Measurements from ENCODE around the gene IFNL2.
"Not testable (repeated sequence)": the region's sequence is repeated elsewhere in the genome, so short reads cannot be mapped to it uniquely, and the experiment has no call there.

IFNL2 gene

DNA sequence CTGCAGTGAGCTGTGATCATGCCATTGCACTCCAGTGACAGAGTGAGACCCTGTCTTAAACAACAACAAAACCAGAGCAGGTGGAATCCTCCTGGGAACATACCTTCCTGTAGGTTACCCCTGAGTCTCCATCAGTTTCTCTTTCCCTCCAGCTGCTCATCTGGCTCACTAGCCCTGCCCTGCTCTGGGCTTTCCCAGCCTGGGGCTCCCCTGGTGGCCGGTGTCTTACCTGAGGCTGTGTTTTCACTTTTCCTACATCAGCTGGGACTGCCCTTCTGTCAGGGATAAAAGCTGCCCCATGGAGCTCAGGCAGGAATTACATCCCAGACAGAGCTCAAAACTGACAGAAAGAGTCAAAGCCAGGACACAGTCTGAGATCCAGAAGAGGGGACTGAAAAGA is at the start of gene IFNL2:
Gene IFNL2 (plus strand): TSS at position 312 of the 400 bp plus-strand sequence. CDS start 173 bp downstream, outside the sequence.
- DNase-seq: not testable (repeated sequence)

DNA sequence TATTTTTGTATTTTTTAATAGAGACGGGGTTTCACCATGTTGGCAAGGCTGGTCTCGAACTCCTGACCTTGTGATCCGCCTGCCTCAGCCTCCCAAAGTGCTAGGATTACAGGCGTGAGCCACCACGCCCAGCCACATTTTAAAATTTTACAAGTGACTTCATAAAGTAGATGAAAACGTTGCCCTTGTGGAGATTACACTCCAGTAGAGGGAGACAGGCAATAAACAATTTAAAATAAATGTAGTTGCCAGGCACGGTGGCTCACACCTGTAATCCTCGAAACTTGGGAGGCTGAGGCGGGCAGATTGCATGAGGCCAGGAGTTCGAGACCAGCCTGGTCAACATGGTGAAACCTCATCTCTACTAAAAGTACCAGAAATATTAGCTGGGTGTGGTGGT is 49.1 kb upstream of the IFNL2 start:
- DNase-seq: not testable (repeated sequence)

DNA sequence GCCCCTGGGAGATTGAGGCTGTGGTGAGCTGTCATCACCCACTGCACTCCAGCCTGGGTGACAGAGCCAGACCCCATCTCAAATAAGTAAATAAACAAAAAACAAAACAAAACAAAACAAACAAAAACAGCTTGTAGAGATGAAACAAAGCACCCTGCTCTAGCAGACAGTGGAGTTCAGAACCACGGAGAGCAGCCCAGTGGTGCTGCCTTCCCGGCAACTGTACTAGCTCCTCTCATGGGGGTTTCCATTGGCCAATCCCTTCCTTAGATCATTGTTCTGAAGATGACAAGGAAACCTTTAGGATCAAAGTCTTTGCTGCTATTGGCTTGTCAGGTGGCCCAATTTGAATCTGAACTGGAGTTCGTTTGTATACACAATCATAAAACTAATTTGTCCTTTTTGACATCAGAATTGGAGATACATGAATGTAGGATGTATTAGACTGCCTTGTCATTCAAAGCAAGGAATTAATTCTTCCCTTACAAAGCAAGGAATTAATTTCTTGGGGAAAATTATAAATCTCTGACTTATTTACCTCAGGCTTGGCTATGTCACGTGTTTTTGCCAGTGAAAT is 44.4 kb upstream of the IFNL2 start:
- no peak for DNase-seq

DNA sequence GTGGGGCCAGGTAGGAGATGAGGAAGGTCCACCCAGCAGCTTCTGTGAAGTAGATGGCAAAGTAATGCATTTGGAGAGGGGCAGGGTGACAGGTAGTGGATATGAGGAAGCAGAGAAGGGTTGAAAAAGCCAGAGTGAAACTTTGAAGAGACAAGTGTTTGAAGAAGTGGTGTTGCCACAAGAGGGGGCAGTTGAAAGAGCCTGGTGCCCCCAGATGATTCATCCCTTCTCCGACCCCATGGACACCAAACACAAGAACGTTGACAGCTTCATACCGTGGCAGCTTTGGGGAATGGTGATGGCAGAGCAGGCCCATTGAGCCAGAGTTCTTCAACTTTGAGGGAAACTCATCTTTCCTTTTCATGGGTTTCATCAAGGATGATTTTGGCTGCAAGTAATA is 43.3 kb upstream of the IFNL2 start:
- DNase-seq: no peak

DNA sequence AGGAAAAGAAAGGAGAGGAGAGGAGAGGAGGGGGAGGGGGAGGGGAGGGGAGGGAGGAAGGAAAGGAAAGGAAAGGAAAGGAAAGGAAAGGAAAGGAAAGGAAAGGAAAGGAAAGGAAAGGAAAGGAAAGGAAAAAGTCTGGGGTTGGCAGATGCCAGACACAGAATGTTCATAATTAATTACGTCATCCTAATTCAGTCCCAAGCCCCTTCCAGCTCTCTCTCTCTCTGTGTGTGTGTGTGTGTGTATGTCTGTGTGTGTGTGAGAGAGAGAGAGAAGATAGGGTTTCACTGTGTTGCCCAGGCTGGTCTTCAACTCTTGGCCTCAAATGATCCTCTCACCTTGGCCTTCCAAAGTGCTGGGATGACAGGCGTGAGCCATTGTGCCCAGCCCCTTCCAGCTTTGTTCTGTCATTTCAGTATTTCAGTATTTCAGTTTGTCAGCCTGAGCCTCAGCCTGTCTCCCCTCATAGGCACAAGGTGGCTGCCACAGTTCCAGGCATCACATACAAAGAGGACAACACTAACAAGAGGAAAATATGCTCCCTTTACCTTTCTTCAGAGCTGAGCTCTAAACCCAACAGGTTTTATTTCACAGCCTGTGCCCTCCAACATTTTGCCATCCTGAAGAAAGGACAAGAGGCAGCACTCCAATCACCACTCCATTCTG is 38.0 kb upstream of the IFNL2 start:
- DNase-seq: no peak

DNA sequence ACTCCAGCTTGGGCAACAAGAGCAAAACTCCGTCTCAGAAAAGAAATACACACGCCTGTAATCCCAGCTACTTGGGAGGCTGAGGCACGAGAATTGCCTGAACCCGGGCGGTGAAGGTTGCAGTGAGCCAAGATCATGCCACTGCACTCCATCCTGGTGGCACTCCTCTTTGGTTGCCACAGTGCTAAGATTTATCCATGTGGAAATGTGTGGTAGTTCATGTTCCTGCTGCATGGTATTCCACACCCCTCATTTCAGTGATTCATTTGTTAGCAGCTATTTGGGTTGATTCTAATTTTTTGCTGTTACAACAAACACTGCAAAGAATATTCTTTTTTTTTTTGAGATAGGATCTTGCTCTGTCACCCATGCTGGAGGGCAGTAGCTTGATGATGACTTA is 35.5 kb upstream of the IFNL2 start:
- DNase-seq: no peak

DNA sequence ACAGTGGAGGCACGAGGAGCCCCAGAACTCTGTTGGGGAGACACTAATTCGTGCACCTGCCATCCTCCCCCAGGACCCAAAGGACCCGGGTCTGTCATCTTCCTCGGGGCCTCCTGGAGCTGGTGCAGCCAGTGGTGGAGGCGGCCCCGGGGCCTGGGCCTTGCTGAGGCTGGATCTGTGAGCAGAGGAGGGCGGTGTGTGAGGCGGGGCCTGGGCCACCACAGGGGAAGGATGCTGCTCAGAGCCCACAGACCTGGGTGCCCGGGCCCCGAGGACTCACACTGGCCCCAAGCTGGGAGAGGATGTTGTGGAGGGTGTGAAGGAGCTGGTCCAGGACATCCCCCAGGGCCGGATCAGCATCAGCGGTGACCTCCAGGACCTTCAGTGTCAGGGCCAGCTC is 31.7 kb upstream of the IFNL2 start:
- no peak for DNase-seq

DNA sequence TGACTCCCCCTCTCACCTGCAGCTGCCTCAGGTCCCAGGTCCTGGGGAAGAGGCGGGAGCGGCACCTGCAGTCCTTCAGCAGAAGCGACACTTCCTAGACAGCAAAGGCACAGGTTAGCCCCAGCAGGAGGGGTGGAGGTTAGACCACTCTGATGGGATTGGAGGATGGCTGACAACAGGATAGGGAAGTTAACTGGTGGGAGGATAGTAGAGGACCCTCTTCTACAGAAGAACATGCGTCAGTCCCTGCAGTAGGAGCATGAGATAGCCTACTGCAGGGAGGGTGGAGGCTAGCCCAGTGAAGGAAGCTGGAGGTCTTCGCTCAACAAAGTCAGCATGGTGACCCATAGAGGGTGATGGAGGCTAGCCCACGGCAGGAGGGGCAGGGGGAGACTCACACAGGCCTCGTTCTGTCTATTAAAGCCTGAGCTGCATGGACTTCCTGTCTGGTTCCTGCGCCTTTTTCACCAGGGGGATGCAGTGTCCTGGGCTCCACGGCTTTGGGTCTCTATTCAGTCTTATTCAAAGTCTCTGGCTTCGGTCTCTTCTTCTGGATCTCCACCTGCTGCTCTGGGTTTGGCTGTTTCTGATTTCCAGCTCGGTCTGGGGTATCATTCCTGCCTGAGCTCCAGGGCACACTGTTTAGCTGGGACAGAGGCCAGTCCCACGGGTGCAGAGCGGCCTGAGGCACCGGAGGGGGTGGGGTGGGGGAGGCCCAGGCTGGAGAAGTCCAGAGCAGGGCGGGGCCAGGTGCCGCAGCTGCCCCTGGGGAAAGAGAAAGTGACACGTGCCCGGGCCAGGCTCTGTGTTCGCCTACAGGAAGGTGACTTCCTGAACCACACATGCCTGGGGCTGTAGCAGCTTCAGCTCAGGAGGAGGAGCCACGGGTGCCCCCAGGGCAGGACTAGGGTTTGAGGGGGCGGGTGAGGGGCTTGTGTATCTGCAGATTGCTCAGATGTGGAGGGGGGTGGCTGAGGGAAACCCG is 30.7 kb upstream of the IFNL2 start:
- DNase-seq: peak; percentile 76

DNA sequence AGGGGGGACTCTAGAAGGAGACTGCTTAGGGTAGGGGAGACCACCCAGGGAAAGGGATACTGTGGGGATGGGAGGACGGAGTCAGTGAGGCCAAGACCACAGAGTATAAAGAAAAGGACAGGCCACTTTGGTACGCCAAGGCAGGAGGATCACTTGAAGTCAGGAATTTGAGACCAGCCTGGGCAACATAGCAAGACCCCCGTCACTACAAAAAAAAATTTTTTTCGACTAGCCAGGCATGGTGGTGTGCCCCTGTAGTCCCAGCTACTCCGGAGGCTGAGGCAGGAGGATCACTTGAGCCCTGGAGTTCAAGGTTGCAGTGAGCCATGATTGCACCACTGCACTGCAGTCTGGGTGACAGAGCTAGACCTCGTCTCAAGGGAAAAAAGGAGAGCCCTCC is 30.0 kb upstream of the IFNL2 start:
- no peak for DNase-seq

DNA sequence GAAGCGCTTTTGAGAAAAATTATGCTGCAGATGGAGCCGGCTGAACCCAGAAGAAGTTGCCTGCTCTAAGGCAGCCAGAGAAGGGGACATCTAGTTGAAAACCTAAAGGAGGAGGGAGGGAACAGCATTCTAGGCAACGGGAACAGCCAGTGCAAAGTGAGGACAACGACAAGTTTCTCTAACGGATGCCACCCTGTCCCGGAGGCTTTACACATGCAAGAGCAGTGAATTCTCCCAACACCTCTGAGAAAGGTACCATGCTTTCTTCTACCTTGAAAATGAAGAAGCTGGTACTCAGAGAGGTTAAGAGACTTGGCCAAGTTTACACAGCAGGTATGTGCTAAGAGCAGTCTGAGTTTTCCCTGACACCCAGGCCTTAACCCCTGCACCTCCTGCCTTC is 29.3 kb upstream of the IFNL2 start:
- no peak for DNase-seq

DNA sequence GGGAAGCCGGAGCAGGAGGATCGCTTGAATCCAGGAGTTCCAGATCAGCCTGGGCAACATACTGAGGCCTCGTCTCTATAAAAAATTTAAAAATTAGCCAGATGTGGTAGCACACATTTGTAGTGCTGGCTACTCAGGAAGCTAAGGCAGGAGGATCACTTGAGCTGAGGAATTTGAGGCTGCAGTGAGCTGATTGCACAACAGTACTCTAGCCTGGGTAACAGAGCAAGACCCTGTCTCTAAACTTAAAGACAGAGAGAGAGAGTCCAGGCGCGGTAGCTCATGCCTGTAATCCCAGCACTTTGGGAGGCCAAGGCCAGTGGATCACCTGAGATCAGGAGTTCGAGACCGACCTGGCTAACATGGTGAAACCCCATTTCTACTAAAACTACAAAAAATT is 27.8 kb upstream of the IFNL2 start:
- no peak for DNase-seq

DNA sequence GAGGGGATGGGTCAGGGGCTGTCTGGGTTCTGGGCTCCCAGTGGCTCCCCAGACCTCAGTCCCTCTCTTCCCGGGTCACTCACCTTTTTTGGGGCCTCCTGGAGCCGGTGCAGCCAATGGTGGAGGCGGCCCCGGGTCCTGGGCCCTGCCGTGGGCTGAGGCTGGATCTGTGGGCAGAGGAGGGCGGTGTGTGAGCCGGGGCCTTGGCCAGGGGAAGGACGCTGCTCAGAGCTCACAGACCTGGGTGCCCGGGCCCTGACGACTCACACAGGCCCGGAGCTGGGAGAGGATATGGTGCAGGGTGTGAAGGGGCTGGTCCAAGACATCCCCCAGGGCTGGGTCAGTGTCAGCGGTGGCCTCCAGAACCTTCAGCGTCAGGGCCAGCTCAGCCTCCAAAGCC is 24.5 kb upstream of the IFNL2 start:
- not testable (repeated sequence) for DNase-seq

DNA sequence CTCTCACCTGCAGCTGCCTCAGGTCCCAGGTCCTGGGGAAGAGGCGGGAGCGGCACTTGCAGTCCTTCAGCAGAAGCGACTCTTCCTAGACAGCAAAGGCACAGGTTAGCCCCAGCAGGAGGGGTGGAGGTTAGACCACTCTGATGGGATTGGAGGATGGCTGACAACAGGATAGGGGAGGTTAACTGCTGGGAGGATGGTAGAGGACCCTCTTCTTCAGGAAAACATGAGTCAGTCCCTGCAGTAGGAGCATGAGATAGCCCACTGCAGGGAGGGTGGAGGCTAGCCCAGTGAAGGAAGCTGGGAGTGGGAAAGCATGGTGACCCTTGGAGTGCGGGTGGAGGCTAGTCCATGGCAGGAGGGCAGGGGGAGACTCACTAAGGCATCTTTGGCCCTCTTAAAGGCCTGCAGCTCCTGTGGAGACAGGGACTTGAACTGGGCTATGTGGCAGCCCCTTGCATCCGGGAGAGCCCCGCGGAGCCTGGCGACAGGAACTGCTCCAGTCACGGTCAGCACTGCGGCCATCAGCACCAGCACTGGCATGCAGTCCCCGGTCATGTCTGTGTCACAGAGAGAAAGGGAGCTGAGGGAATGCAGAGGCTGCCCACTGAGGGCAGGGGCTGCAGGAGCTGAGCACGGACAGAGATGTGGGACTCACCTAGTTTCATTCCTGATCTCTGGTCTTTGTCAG is 23.6 kb upstream of the IFNL2 start, which contains the start of gene IFNL3:
Gene IFNL3 (minus strand): TSS at position 597 of the 691 bp plus-strand sequence. CDS start 39 bp downstream, at position 558.
- not testable (repeated sequence) for DNase-seq

DNA sequence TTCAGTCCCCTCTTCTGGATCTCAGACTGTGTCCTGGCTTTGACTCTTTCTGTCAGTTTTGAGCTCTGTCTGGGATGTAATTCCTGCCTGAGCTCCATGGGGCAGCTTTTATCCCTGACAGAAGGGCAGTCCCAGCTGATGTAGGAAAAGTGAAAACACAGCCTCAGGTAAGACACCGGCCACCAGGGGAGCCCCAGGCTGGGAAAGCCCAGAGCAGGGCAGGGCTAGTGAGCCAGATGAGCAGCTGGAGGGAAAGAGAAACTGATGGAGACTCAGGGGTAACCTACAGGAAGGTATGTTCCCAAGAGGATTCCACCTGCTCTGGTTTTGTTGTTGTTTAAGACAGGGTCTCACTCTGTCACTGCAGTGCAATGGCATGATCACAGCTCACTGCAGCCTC is 23.0 kb upstream of the IFNL2 start:
- not testable (repeated sequence) for DNase-seq

DNA sequence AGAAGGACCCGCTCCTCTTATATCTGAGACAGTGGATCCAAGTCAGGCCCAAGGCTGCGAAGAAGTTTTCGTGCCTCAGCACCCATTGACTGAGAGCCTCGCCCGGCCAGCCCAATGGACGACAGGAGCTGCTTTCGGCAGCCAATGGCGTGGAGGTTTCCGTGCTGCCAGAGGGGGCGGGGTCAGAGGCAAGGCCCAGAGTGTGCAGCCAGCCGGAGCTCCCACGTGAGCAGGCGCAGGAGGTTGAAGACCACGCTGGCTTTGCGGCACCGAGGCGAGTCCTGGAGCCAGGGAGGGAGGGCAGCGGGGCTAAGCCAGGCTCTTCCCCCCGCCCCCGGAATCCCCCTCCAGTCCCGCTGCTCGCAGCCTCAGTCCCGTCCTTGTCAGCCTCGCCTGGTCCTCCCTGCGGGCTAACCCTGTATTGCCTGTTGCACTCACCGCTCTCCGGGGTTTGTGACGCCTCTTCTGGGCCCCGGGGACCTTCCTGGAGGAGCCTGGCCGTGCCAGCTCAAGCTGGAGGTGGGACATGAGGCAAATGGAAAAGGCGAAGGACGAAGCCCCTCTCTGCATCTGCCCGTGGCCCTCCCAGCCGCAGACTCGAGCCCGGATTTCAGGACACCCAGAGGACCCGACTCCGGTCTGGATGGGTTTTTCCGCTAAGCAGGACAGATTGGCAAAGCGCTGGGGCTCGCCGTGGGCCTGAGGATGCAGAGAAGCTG is 21.1 kb upstream of the IFNL2 start:
- peak; percentile 77 for DNase-seq

DNA sequence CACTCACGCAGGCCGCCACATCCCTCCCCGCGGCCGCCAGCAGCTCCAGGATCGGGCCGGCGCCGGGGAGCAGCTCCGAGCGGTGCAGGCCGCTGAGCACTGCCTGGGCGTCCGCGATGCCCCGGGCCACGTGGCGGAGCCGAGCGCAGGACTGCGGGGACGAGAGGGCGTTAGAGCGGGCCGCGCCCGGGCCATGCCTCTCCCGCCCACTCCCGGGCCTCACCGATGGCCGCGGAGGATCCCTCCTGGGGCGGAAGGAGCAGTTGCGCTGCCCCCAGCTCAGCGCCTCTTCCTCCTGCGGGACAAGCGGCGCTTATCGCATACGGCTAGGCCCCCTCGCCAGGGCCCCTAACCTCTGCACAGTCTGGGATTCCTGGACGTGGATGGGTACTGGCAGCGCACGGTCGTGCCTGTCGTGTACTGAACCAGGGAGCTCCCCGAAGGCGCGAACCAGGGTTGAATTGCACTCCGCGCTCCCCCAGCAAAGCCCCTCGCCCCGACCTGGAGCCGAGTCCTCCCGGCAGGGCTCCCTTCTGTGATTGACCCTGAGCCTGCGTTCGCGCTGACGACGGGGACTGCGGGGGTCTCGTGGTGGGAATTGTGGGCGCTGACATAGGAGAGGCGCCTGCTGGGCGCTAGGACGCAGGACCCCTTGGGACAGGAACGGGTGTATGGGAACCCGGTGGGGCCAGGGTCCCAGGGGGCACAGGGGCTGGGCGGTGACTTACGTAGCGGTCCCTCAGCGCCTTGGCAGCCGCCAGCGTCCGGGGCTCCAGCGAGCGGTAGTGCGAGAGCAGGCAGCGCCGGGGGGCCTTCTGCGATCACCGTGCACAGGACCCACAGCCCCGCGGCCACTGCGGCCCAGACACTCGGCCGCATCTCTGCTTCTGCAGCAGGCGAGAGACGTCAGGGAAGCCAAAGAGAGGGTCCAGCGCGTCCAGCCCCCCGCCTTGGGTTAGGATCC is 20.2 kb upstream of the IFNL2 start:
- DNase-seq: no peak

DNA sequence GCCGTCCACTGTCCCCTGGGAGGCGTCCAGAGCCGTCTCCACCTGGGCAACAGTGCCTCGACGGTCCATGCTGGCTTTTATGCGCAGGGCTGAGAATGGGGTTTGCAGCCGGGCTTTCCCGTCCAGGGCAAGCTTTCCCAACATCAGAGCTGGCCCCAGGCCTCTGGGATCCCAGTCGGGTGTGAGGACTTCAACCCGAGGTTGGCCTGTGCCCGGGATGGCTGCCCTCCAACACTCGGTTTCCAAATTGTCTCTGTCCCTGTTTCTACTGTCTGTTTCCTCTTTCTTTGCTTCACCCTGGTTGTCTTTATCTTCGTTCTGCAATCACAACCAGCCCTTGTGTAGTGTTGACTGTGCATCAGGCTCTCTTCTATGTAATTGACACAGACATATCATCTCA is 19.4 kb upstream of the IFNL2 start, which contains the start of gene IFNL4:
Gene IFNL4 (minus strand): TSS at position 51 of the 400 bp plus-strand sequence.
- no peak for DNase-seq

DNA sequence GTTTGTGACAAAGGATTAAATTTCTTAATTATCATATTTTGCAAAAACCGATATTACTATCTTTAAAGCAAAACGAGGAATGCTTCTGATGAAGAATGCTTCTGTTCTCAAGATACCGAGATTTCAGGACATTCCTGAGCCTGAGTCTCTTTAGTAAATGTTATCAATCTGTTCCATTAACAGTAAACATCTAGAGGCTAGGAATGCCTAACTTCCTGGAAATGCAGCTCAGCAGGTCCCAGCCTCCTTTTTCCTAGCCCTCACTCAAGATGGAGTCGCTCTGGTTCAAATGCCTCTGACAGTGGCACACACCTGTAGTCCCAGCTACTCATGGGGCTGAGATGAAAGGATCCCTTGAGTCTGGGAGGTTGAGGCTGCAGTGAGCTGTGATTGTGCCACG is 17.1 kb upstream of the IFNL2 start:
- DNase-seq: no peak

DNA sequence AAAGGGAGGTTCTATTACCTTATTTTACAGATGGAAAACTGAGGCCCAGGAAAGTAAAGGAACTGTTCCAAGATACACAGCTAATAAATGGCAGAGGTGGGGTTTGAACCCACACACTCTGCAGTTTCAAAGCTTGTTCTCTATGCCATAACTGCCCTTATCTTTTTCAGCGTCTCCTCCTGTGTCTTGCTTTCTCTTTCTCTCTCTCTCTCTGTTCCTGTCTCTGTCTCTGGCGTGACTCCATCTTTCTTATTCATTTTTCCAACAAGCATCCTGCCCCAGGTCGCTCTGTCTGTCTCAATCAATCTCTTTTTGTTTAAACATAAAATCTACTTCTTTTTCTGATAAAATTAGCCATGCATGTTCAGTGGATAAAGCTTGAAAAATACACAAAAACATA is 16.4 kb upstream of the IFNL2 start:
- DNase-seq: no peak

DNA sequence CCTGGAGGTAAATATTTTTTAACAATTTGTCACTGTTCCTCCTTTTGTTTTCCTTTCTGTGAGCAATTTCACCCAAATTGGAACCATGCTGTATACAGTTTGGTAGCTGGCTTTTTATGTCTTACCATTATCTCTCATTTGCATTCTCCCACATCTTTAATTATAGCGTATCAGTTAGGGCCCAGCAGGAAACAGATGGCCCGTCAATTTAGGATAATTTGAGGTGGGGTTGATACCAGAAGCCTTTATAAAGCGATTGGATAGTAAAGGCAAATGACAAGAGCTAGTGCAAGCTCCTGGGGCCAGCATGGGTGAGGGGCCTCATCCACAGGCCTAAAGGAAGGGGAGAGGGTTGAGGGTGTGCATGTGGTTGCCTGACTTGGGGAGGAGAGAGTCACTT is 15.7 kb upstream of the IFNL2 start:
- DNase-seq: no peak
